ENCODE measurements around the gene AGBL5.

The AGBL5 gene

GRCh38 chr2:27089111-27089954 is 37.9 kb downstream of the AGBL5 start:
- no peak for DNase-seq (ENCODE audit: low read depth)
- no peak overlapping the region for H3K4me3 ChIP-seq (ENCODE audit: control insufficient read depth, low read depth, low read length)
- TF ChIP-seq CTCF (IDR thresholded peaks at IDR 0.05; ENCODE audit: control insufficient read depth, insufficient read depth, low read depth, low read length, missing control alignments): no peak

DNA sequence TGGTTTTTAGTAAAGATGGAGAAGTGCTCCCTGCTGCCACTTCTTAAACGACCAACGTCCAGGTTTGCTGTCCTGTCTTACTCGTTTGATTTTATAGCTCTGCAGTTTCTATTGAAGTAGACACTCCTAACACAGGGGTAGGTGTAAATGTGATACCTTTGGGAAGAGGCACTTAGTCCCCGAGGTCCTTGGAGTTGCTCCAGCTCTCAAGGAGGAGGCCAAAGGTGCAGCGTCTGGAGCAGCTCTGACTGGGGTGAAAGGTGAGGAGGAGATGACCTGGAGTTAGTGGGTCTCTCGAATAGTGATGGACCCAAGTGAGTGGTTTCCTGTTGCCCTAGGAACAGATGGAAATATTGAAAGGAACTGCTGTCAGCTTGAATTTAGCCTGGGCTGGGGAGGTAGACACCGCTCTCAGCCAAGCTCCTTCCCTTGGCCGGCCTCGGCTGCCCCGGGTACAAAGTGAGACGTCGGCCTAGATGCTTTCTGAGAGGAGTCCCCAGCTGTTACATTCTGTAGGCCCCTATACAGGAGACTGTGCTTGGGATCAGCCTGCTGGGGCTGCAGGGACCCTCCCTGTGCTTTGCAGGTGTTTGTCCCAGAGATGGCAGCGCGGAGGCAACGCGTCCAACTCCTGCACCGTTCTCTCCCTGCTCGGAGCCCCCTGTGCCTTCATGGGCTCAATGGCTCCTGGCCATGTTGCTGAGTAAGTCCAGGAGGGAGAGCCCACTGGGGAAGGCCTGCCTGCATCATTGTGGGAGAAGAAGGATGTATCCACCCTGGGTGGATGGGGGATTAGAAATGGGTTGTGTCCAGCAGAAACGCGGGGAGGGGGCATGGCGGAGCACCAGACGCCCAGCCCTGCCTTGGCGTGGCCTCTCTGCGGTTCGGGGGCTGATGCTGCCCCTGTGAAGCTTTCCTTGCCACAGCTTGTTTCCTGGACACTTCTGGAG is 40.6 kb downstream of the AGBL5 start:
- no peak overlapping the region for H3K4me3 ChIP-seq (ENCODE audit: control insufficient read depth, low read depth, low read length)
- DNase-seq (ENCODE audit: low read depth): no peak
- TF ChIP-seq CTCF (IDR thresholded peaks at IDR 0.05; ENCODE audit: control insufficient read depth, insufficient read depth, low read depth, low read length, missing control alignments): no peak

DNA sequence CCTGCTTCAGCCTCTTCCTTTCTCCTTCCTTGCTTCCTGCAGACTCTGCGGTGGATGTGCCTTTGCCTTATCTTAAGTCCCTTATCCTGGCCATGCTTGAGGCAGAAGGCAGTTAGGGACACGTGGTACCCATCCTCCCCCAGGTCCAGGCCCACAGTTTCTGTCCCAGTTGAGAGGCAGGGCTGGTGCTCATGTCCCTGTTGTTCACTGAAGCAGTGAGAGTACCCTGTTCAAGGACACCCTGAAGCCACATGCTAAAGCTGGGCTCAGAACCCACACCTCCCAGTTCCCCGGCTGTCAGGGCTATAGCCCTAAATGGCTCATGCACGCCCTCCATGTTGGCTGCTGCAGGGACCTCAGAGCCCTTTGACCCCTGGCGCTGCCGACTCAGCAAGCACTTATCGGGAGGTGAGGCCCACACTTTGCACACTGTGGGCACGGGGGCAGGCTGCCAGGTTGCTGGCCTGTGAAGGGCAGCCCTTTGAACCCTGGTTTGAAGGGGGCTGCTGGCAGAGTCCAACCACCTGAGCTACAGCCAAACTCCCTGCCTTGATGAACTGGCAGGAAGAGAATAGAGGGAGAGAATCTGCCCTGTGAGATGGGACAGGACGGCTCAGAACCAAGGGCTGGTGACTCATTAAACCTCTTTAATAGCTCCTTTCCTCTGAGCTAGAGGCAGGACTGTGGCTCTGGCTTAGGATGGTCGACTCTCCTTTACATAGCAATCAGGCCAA is 41.4 kb downstream of the AGBL5 start:
- H3K4me3 ChIP-seq (ENCODE audit: control insufficient read depth, low read depth, low read length): no peak overlapping the region
- no peak for TF ChIP-seq CTCF (IDR thresholded peaks at IDR 0.05; ENCODE audit: control insufficient read depth, insufficient read depth, low read depth, low read length, missing control alignments)
- no peak for DNase-seq (ENCODE audit: low read depth)

GRCh38 chr2:27093430-27094352 is 42.2 kb downstream of the AGBL5 start:
- TF ChIP-seq CTCF (IDR thresholded peaks at IDR 0.05; ENCODE audit: control insufficient read depth, insufficient read depth, low read depth, low read length, missing control alignments): no peak
- no peak overlapping the region for H3K4me3 ChIP-seq (ENCODE audit: control insufficient read depth, low read depth, low read length)

GRCh38 chr2:27094353-27094984 is 43.0 kb downstream of the AGBL5 start:
- H3K4me3 ChIP-seq (ENCODE audit: control insufficient read depth, low read depth, low read length): no peak overlapping the region
- TF ChIP-seq CTCF (IDR thresholded peaks at IDR 0.05; ENCODE audit: control insufficient read depth, insufficient read depth, low read depth, low read length, missing control alignments): no peak
- DNase-seq (ENCODE audit: low read depth): no peak

More at GRCh38 chr2:27093430-27094352, 42.2 kb downstream of the AGBL5 start:
- no peak for DNase-seq (ENCODE audit: low read depth)

Data from AG09309 (cell line).